HG02798 (cell line): ENCODE data around the gene ARHGAP33.

ENCODE experiments used
- ATAC-seq: cut with Tn5 transposase; IDR thresholded peaks from one replicate; pipeline ENCODE4 v1.9.1; 2021; ENCODE audit warnings: mild to moderate bottlenecking; ENCODE audit not compliant: unreplicated experiment, poor library complexity

The ARHGAP33 gene

GRCh38 chr19:35740108-35740422, 35.3 kb upstream of the ARHGAP33 start:
- ATAC-seq = no peak

DNA sequence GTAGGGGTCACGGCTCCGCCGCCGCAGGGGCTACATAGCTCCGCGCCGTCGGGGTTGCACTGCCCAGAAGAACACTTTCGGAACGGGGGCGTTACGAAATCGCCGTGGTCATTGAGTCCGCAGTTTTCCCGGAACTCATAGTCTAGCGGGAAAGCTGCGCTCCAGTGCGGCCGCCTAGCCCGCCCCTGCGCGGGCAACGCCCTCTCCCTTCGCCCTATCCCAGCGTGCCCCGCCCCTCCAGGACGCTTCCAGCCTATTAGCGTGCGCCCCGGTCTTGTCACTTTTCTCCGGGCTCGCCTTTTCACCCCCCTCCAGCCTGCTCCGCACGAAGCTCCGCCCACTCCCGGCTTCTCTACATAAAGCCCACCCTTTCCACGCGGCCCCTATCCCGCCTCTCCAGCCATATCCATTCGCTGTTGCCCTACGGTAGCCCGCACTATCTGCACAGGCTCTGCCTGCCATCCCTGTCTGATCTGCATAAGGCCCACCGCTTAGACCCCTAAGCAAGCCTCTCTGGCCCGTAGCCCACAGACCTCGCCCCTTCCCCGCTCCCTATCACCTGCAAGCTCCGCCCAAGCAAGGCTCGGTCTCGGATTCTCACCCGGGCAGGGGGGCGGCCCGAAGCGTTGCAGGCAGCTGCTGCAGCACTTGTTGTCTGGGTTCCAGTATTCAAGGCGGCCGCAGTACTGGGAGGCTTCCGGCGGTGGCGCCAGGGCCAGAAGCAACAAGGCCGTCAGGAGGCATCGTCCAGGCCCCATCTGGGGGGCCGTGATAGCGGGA, 34.8 kb upstream of the ARHGAP33 start:
- peak; percentile 70 for ATAC-seq

DNA sequence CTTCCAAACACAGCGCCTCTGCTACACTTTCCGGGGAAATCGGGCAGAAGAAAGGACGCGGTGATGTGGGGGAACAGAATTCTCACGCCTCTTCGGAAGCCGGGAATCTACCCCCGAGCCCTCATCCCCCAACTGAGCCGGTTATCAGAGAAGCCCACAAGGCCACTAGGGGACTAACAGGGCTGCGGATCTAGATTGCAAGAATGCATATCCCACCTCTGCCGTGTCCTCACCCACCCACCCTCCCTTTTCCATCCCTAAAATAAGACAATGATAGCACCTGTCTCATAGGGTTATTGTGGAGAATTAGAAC, 34.2 kb upstream of the ARHGAP33 start:
- no peak for ATAC-seq

DNA sequence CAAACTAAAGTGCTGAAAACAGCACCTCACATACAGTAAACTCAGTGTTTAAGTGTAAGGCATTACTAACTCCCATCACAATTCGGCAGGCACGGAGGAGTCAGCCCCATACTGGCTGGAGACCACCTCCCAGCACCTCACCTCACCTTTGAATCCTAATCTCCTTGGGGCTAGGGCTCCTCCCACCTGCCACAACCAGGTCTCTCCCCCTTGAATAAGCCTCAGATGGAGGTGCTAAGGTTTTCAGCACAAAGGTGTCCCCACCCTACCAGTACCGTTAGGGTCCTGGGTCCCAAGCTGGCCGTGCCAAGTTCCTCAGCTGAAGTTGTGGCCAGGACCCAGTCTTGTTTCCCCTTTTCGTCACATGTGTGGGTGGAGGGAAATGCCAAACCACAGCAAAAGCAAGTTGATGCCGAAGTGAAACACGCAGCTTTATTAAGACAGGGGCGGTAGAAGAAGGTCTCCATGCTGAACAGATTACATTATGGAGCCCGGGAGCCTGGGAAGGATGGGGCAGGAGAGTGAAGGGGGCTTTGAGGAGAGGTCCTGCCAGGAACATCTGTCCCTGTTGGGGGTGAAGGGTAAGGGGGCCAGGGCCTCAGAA, 33.1 kb upstream of the ARHGAP33 start, which contains the start of gene IGFLR1:
Gene IGFLR1 (minus strand): TSS at position 332 of the 604 bp plus-strand sequence. CDS start 1,272 bp downstream, outside the sequence.
- no peak for ATAC-seq

- ATAC-seq = no peak
These were observed 31.5 kb upstream of the ARHGAP33 start for GRCh38 chr19:35743640-35744429.

GRCh38 chr19:35744430-35745327, 30.7 kb upstream of the ARHGAP33 start:
- ATAC-seq = peak; percentile 39

GRCh38 chr19:35745328-35746086, 29.9 kb upstream of the ARHGAP33 start, which contains the start of the genes PSENEN and U2AF1L4:
Gene PSENEN (plus strand): TSS chr19:35745651. CDS start chr19:35745931, 280 bp downstream.
Gene U2AF1L4 (minus strand): TSS chr19:35745418. CDS start chr19:35745391, 27 bp downstream.
- peak; percentile 49 for ATAC-seq

GRCh38 chr19:35746087-35746462, 29.3 kb upstream of the ARHGAP33 start:
- ATAC-seq = no peak

DNA sequence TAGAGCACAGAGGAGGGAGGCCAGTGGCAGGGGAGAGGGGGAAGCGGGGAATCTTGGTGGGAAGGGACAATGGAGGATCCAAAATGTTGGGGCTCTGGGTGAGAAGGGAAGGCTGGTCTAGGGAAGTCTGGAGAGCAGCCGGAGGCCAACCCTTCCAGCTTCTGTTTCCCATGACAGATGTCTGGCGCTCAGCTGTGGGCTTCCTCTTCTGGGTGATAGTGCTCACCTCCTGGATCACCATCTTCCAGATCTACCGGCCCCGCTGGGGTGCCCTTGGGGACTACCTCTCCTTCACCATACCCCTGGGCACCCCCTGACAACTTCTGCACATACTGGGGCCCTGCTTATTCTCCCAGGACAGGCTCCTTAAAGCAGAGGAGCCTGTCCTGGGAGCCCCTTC, 28.8 kb upstream of the ARHGAP33 start:
- no peak for ATAC-seq

GRCh38 chr19:35748106-35749020, 27.0 kb upstream of the ARHGAP33 start, which contains the start of gene LIN37:
Gene LIN37 (plus strand): TSS chr19:35748576. CDS start chr19:35748725, 149 bp downstream.
- ATAC-seq = peak; percentile 77

GRCh38 chr19:35750167-35750566, 25.2 kb upstream of the ARHGAP33 start:
- ATAC-seq = no peak

- no peak for ATAC-seq
These were observed 23.3 kb upstream of the ARHGAP33 start for GRCh38 chr19:35751839-35752745.

GRCh38 chr19:35752746-35753350, 22.5 kb upstream of the ARHGAP33 start:
- no peak for ATAC-seq

GRCh38 chr19:35753634-35754369, 21.6 kb upstream of the ARHGAP33 start:
- ATAC-seq = no peak

- ATAC-seq = no peak
These were observed 20.8 kb upstream of the ARHGAP33 start for GRCh38 chr19:35754370-35755130.
